AG04450 (cell line): ENCODE results near the gene VSIR. TPM values are rescaled to one million over a fixed set of nuclear protein-coding genes. Genes with fewer than 3 reads are reported as not detected.
A peak's percentile ranks its signal among the peaks of the same experiment; 100 is the strongest.

Experiments
- CTCF ChIA-PET: fragments of 300-600, 350-600 bp; formaldehyde crosslinking; extraction: SDS; loops from one replicate; lab custom pipeline; 2022; ENCODE audit warnings: antibody characterized with exemption, inconsistent platforms; lab: Charles Lee
- POLR2A ChIA-PET: fragments of 350-600 bp; formaldehyde crosslinking; extraction: SDS; loops from one replicate; lab custom pipeline; 2021; ENCODE audit warnings: antibody characterized with exemption, inconsistent platforms; lab: Yijun Ruan, JAX
- DNase-seq: peaks from one replicate; pipeline ENCODE4 v3.0.0-alpha.2; 2011; ENCODE audit warnings: low read depth, low spot score
- H3K27ac ChIP-seq: one replicate; pipeline ENCODE4 v1.5.1; 2012; ENCODE audit warnings: low read depth, low read length, control low read depth
- H3K27me3 ChIP-seq: one replicate; pipeline ENCODE4 v1.6.0; 2012; ENCODE audit warnings: low read length; ENCODE audit not compliant: control insufficient read depth, insufficient read depth
- H3K4me3 ChIP-seq: 2 replicates; pipeline ENCODE4 v1.5.1; 2011; ENCODE audit warnings: mild to moderate bottlenecking, low read depth, low read length, control low read depth
- H3K9me3 ChIP-seq: 2 replicates; pipeline ENCODE4 v1.5.1; 2012; ENCODE audit warnings: low read length; ENCODE audit not compliant: control insufficient read depth, insufficient read depth
- CTCF ChIP-seq: IDR thresholded peaks from 2 replicates; pipeline ENCODE4 v1.5.1; 2011; ENCODE audit warnings: low read depth, low read length, control low read depth, inconsistent platforms
- polyA minus RNA-seq: library from RNA; depleted of rRNA, polyadenylated mRNA; stranded (reverse); fragments of >200 nt; gene quantifications from 2 replicates; pipeline ENCODE4 v1.2.3, GENCODE V29; 2011; rRNA and poly(A)+ RNA removed
- polyA plus RNA-seq: library from polyadenylated mRNA; depleted of rRNA; stranded (reverse); fragments of >200 nt; gene quantifications from 2 replicates; pipeline ENCODE4 v1.2.3, GENCODE V29; 2011; rRNA removed

VSIR gene
- polyA plus RNA-seq (22.1 and 32.1 TPM in 2 replicates), polyA minus RNA-seq (14.1 and 22.3 TPM in 2 replicates)

- Histone ChIP-seq H3K27ac (peak within 1 kb of the TSS; percentile 39), H3K9me3 (peaks cover 6% of the 10 kb centered on the region), H3K4me3 (peak within 1 kb of the TSS; percentile 70), H3K27me3 (no peaks in the 10 kb centered on the region)
- POLR2A ChIA-PET, result interaction anchor here (1.3 to 2.1 kb wide), 3 partner anchors 14 to 77 kb away, joined by 3 to 15 read pairs (median 3); partner anchors contain the start of gene PSAP
- TF ChIP-seq CTCF, result peak; percentile 72
- CTCF ChIA-PET, result interaction anchor here (0.5 to 3.5 kb wide), 17 partner anchors 10 to 460 kb away, joined by 3 to 20 read pairs (median 4); partner anchors contain the start of gene PSAP
- peak; percentile 33 for DNase-seq
These were observed at the start of gene VSIR for GRCh38 chr10:71773221-71773971. Gene VSIR (minus strand): TSS chr10:71773520. CDS start chr10:71773439, 81 bp downstream.

GRCh38 chr10:71821909-71822763 is 48.8 kb upstream of the VSIR start:
- POLR2A ChIA-PET, result interaction anchor here (1.3 kb wide), 1 partner anchor 29 kb away, joined by 7 read pairs; the partner anchor contains the start of gene PSAP
- DNase-seq, result no peak
- Histone ChIP-seq H3K9me3 (no peaks in the 10 kb centered on the region; the same call in 1 of the 2 replicates), H3K27me3 (no peaks in the 10 kb centered on the region), H3K4me3 (no peak overlapping the region), H3K27ac (no peak overlapping the region)
- CTCF ChIA-PET, result interaction anchor here (0.6 to 1.7 kb wide), 3 partner anchors 74 to 503 kb away, joined by 3 to 10 read pairs (median 8); partner anchors contain the start of gene SLC29A3
- TF ChIP-seq CTCF, result no peak

GRCh38 chr10:71820966-71821365 is 47.6 kb upstream of the VSIR start:
- no peak for TF ChIP-seq CTCF
- no peak overlapping the region for H3K4me3 ChIP-seq
- no peaks in the 10 kb centered on the region for H3K27me3 ChIP-seq
- no peaks in the 10 kb centered on the region; the same call in 1 of the 2 replicates for H3K9me3 ChIP-seq
- ChIA-PET POLR2A (no interaction called here), CTCF (no interaction called here)
- H3K27ac ChIP-seq, result no peak overlapping the region
- DNase-seq, result no peak

GRCh38 chr10:71819985-71820384 is 46.7 kb upstream of the VSIR start:
- Histone ChIP-seq H3K27me3 (no peaks in the 10 kb centered on the region), H3K4me3 (no peak overlapping the region), H3K9me3 (no peaks in the 10 kb centered on the region; the same call in 1 of the 2 replicates), H3K27ac (no peak overlapping the region)
- TF ChIP-seq CTCF, result no peak
- ChIA-PET CTCF (no interaction called here), POLR2A (no interaction called here)
- no peak for DNase-seq
